Keratinocyte (primary cell): Measurements from ENCODE around the gene CEBPZOS.

Source experiments
- EZH2 ChIP-seq: IDR thresholded peaks from one replicate; pipeline ENCODE4 v1.6.1; 2012; ENCODE audit warnings: inconsistent platforms, mild to moderate bottlenecking, low read length, moderate library complexity
- TF ChIP-seq, protein P1 (sequence below), 3 experiments: IDR thresholded peaks in 1 of 3; conservative IDR thresholded peaks in 1 of 3; optimal IDR thresholded peaks in 1 of 3; 2 replicates in 2 of 3; 3 replicates in 1 of 3; pipeline versions ENCODE3 to v1.5.1; 2011; ENCODE audit warnings: low read length in 3 of 3, mild to moderate bottlenecking in 3 of 3, moderate library complexity in 2 of 3, control low read depth in 1 of 3, inconsistent platforms in 1 of 3; ENCODE audit not compliant: insufficient read depth in 2 of 3; ENCODE audit errors: extremely low read depth in 1 of 3

DNA sequence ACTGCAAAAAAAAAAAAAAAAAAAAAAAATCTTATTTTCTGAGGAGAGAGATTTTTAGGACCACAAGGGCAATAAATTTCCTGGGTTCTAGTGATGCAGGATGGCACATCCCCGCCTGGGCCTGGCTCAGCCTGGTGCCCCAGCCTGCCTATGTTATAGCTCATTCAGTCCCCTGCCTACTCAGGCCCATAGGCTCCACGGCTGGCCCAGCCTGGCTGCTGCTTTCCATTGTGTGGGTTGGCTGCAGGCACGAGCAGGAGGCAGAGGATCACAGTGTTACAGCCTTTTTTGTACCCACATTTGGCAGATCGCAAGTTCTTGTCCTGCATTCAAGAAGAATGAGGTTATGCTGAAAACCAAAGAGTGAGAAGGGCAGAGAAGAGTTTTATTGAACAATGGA, 5.0 kb upstream of the CEBPZOS start:
- TF ChIP-seq, protein P1, sequence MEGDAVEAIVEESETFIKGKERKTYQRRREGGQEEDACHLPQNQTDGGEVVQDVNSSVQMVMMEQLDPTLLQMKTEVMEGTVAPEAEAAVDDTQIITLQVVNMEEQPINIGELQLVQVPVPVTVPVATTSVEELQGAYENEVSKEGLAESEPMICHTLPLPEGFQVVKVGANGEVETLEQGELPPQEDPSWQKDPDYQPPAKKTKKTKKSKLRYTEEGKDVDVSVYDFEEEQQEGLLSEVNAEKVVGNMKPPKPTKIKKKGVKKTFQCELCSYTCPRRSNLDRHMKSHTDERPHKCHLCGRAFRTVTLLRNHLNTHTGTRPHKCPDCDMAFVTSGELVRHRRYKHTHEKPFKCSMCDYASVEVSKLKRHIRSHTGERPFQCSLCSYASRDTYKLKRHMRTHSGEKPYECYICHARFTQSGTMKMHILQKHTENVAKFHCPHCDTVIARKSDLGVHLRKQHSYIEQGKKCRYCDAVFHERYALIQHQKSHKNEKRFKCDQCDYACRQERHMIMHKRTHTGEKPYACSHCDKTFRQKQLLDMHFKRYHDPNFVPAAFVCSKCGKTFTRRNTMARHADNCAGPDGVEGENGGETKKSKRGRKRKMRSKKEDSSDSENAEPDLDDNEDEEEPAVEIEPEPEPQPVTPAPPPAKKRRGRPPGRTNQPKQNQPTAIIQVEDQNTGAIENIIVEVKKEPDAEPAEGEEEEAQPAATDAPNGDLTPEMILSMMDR (optimal IDR thresholded peaks at IDR 0.05 in 1 of 3, IDR thresholded peaks at IDR 0.05 in 1 of 3, conservative IDR thresholded peaks at IDR 0.05 in 1 of 3; ENCODE audit: extremely low read depth in 1 of 3, insufficient read depth in 2 of 3, low read length in 3 of 3): no peak
- TF ChIP-seq EZH2: no peak
